Subcutaneous abdominal adipose tissue (tissue), 5 donors: ENCODE data around the gene NKX3-2.

Experiments
- H3K27ac ChIP-seq: one replicate; pipeline ENCODE4 v1.7.0; 2013; ENCODE audit warnings: low read depth, mild to moderate bottlenecking, inconsistent platforms, low read length, moderate library complexity
- H3K27me3 ChIP-seq, 5 donors: one replicate each; pipeline ENCODE4 v1.7.0; 2013; ENCODE audit warnings: low read length in 5 of 5, inconsistent platforms in 1 of 5; ENCODE audit not compliant: control insufficient read depth in 5 of 5, insufficient read depth in 4 of 5
- H3K36me3 ChIP-seq, 5 donors: one replicate each; pipeline ENCODE4 v1.7.0; 2013; ENCODE audit warnings: low read length in 5 of 5; ENCODE audit not compliant: control insufficient read depth in 5 of 5, insufficient read depth in 5 of 5
- H3K4me1 ChIP-seq, 5 donors: one replicate each; pipeline ENCODE4 v1.7.0; 2013; ENCODE audit warnings: low read length in 5 of 5, mild to moderate bottlenecking in 3 of 5, moderate library complexity in 1 of 5; ENCODE audit not compliant: control insufficient read depth in 5 of 5, insufficient read depth in 5 of 5
- H3K4me3 ChIP-seq, 5 donors: one replicate each; pipeline ENCODE4 v1.7.0; 2013; ENCODE audit warnings: low read length in 5 of 5, low read depth in 1 of 5
- H3K9ac ChIP-seq, 5 donors: one replicate each; pipeline ENCODE4 v1.7.0; 2013; ENCODE audit warnings: low read length in 5 of 5, mild to moderate bottlenecking in 4 of 5, moderate library complexity in 3 of 5
- H3K9me3 ChIP-seq, 5 donors: one replicate each; pipeline ENCODE4 v1.7.0; 2013; ENCODE audit warnings: low read length in 5 of 5; ENCODE audit not compliant: control insufficient read depth in 5 of 5
- donor health status: healthy.
- donor health status: healthy.
- donor health status: healthy.
- donor health status: healthy.
- donor health status: healthy.

The NKX3-2 gene

GRCh38 chr4:13514722-13515121 lies 29.6 kb downstream of the NKX3-2 start:
- Histone ChIP-seq H3K27me3 (peaks cover 0 to 8% (median 6%) of the 10 kb centered on the region in 5 donors), H3K36me3 (no peaks in the 10 kb centered on the region), H3K27ac (no peak overlapping the region)

GRCh38 chr4:13511101-13511500 lies 33.2 kb downstream of the NKX3-2 start:
- peaks cover 0 to 3% (median 0%) of the 10 kb centered on the region in 5 donors for H3K9me3 ChIP-seq
- no peaks in the 10 kb centered on the region for H3K4me1 ChIP-seq

More at GRCh38 chr4:13514722-13515121, 29.6 kb downstream of the NKX3-2 start:
- Histone ChIP-seq H3K9me3 (no peaks in the 10 kb centered on the region), H3K4me1 (no peaks in the 10 kb centered on the region), H3K9ac (no peak overlapping the region), H3K4me3 (no peak overlapping the region)

GRCh38 chr4:13509442-13509841 lies 34.9 kb downstream of the NKX3-2 start:
- Histone ChIP-seq H3K27ac (no peak overlapping the region), H3K4me3 (no peak overlapping the region), H3K4me1 (no peaks in the 10 kb centered on the region), H3K36me3 (no peaks in the 10 kb centered on the region), H3K9me3 (peaks cover 0 to 3% (median 0%) of the 10 kb centered on the region in 5 donors), H3K27me3 (peaks cover 0 to 6% (median 3%) of the 10 kb centered on the region in 5 donors), H3K9ac (no peak overlapping the region)

More at GRCh38 chr4:13511101-13511500, 33.2 kb downstream of the NKX3-2 start:
- peaks cover 0 to 8% (median 4%) of the 10 kb centered on the region in 5 donors for H3K27me3 ChIP-seq
- no peaks in the 10 kb centered on the region for H3K36me3 ChIP-seq
- no peak overlapping the region for H3K27ac ChIP-seq
- no peak overlapping the region for H3K4me3 ChIP-seq
- H3K9ac ChIP-seq: no peak overlapping the region

GRCh38 chr4:13504374-13504773 lies 39.9 kb downstream of the NKX3-2 start:
- Histone ChIP-seq H3K36me3 (no peaks in the 10 kb centered on the region), H3K27me3 (peaks cover 0 to 4% (median 0%) of the 10 kb centered on the region in 5 donors), H3K9me3 (peaks cover 0 to 3% (median 0%) of the 10 kb centered on the region in 5 donors), H3K4me3 (no peak overlapping the region), H3K4me1 (no peaks in the 10 kb centered on the region), H3K27ac (no peak overlapping the region), H3K9ac (no peak overlapping the region)

GRCh38 chr4:13498469-13498868 lies 45.8 kb downstream of the NKX3-2 start:
- Histone ChIP-seq H3K4me1 (no peaks in the 10 kb centered on the region), H3K9ac (no peak overlapping the region), H3K36me3 (no peaks in the 10 kb centered on the region), H3K9me3 (peaks cover 0 to 3% (median 0%) of the 10 kb centered on the region in 5 donors), H3K27ac (no peak overlapping the region), H3K27me3 (peaks cover 0 to 4% (median 0%) of the 10 kb centered on the region in 5 donors), H3K4me3 (no peak overlapping the region)

- peaks cover 0 to 3% (median 0%) of the 10 kb centered on the region in 5 donors for H3K9me3 ChIP-seq
- H3K9ac ChIP-seq: no peak overlapping the region
- H3K4me3 ChIP-seq: no peak overlapping the region
- no peak overlapping the region for H3K27ac ChIP-seq
- no peaks in the 10 kb centered on the region for H3K4me1 ChIP-seq
- no peaks in the 10 kb centered on the region for H3K36me3 ChIP-seq
- peaks cover 0 to 4% (median 0%) of the 10 kb centered on the region in 5 donors for H3K27me3 ChIP-seq
These were observed 47.7 kb downstream of the NKX3-2 start for GRCh38 chr4:13496605-13497004.

- peaks cover 0 to 3% (median 0%) of the 10 kb centered on the region in 5 donors for H3K9me3 ChIP-seq
- no peak overlapping the region for H3K4me3 ChIP-seq
- no peaks in the 10 kb centered on the region for H3K27me3 ChIP-seq
- H3K36me3 ChIP-seq: no peaks in the 10 kb centered on the region
- no peaks in the 10 kb centered on the region for H3K4me1 ChIP-seq
- no peak overlapping the region for H3K9ac ChIP-seq
- no peak overlapping the region for H3K27ac ChIP-seq
These were observed 48.6 kb downstream of the NKX3-2 start for GRCh38 chr4:13495753-13496152.

GRCh38 chr4:13493793-13494192 lies 50.5 kb downstream of the NKX3-2 start:
- no peak overlapping the region for H3K4me3 ChIP-seq
- H3K27ac ChIP-seq: no peak overlapping the region
- H3K9ac ChIP-seq: no peak overlapping the region
- H3K36me3 ChIP-seq: no peaks in the 10 kb centered on the region
- H3K4me1 ChIP-seq: no peaks in the 10 kb centered on the region
- H3K9me3 ChIP-seq: peaks cover 0 to 3% (median 0%) of the 10 kb centered on the region in 5 donors
- peaks cover 0 to 1% (median 0%) of the 10 kb centered on the region in 5 donors for H3K27me3 ChIP-seq

GRCh38 chr4:13492747-13493146 lies 51.6 kb downstream of the NKX3-2 start:
- Histone ChIP-seq H3K9me3 (peaks cover 0 to 3% (median 0%) of the 10 kb centered on the region in 5 donors), H3K36me3 (no peaks in the 10 kb centered on the region), H3K27me3 (peaks cover 0 to 5% (median under 1%) of the 10 kb centered on the region in 5 donors), H3K27ac (no peak overlapping the region), H3K4me1 (no peaks in the 10 kb centered on the region), H3K9ac (no peak overlapping the region), H3K4me3 (no peak overlapping the region)
